Stimulated activated CD4-positive, alpha-beta T cell treated with anti-CD3 and anti-CD28 coated beads, TNF-alpha, amount 100 ng/mL, for 1 hour (primary cell): ENCODE results near the gene PPP1R3F.

ENCODE experiments used
- DNase-seq, 3 donors: peaks; one replicate each; pipeline ENCODE4 v3.0.0-alpha.2; 2020; ENCODE audit warnings: low read depth in 3 of 3, low spot score in 1 of 3

Gene PPP1R3F

DNA sequence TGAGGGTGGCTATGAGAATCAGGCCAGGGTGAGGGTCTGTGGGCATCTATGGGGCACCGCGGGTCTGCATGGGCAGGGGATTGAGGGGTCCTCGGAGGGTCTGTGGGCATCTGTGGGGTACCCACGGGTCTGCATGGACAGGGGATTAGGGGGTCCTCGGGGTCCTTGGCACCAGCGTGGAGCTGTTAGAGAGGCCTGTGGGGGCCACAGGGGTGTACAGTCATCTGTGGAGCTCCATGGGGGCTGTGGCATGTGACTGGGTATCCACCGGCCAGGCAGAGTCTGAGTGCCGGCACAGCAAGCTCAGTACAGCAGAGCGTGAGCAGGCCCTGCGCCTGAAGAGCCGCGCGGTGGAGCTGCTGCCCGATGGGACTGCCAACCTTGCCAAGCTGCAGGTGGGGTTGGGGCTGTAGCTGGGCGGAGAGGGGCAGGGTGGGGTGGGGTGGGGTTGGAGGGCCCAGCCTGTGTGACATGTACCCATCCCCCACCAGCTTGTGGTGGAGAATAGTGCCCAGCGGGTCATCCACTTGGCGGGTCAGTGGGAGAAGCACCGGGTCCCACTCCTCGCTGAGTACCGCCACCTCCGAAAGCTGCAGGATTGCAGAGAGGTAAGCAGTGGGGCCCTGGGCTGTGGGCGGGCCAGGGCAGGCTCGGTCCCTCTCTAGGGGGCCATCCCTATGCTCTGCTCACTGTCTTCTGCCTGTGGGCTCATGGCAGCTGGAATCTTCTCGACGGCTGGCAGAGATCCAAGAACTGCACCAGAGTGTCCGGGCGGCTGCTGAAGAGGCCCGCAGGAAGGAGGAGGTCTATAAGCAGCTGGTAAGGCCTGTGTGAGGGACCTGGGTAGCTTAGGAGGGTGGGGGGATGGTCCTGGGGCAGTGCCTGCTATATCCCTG, 21.4 kb upstream of the PPP1R3F start:
- DNase-seq, result no peak

DNA sequence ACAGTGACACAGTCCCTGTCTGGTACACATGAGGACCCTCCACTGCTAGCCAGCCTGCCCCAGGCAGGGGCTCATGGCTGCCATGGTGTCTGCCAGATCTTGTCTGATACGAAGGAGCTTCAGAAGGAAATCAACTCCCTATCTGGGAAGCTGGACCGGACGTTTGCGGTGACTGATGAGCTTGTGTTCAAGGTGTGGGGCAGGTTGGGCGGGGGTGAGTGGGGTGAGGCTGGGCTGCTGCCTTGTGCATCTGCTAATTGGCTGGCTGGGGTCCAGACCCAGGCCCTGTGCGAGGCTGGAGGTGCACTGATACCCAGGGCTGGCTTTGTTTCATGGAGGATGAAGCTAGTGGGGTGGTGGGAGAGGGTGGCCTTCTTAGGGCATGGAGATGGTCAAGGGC, 20.5 kb upstream of the PPP1R3F start:
- no peak for DNase-seq

DNA sequence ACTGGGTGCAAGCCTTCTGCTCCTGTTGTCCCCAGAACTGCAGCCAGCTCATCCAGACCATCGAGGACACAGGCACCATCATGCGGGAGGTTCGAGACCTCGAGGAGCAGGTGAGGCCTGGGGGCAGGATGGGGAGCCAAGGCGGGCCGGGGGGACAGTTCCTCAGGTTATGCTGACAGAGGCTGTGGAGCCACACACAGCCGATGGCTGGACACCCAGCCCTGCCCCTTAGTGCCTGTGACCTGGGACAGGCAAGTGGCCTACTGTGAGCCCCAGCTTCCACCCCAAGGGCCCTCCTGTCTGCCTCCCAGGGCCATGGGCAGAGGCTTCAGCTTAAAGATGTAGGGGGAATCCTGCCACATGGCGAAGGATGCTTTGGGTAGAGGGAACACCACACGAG, 20.0 kb upstream of the PPP1R3F start:
- DNase-seq, result no peak

DNA sequence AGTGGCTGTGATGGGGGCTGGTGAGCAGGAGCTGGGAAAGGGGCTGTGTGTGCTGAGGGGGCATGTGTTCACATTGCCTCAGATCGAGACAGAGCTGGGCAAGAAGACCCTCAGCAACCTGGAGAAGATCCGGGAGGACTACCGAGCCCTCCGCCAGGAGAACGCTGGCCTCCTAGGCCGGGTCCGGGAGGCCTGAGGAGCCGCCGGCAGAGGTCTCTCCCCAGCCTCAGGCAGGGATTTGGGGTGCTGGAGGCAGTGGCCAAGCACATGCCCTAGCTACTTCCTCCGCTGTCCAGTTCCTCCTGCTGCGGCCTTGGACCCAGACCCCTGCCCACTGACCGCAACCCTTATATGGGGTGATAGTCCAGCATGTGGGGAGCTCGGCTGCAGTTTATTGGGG, 19.5 kb upstream of the PPP1R3F start:
- no peak for DNase-seq

DNA sequence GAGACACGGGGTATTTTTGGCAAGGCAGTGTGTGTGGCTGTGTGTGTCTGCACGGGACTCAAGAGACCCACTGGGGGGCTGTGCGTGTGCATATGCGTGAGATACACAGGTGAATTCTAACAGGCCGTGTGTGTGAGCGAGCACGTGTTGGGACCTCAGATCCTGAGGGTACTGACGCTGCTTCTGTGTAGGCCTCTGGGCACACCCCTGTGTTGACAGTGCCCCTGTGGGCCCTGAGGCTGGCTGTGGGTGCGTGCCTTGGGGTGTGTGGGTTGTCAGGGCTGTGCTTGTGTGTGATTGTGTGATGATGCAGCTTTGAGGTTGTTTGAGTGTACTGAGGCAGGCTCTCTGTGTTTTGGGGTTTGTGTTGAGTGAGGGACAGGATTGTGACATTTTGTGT, 19.0 kb upstream of the PPP1R3F start:
- DNase-seq, result no peak

- DNase-seq, result no peak
Observed at GRCh38 chrX:49251325-49251724, 18.3 kb upstream of the PPP1R3F start.

- DNase-seq, result no peak
Observed at GRCh38 chrX:49254639-49255038, 15.0 kb upstream of the PPP1R3F start.

DNA sequence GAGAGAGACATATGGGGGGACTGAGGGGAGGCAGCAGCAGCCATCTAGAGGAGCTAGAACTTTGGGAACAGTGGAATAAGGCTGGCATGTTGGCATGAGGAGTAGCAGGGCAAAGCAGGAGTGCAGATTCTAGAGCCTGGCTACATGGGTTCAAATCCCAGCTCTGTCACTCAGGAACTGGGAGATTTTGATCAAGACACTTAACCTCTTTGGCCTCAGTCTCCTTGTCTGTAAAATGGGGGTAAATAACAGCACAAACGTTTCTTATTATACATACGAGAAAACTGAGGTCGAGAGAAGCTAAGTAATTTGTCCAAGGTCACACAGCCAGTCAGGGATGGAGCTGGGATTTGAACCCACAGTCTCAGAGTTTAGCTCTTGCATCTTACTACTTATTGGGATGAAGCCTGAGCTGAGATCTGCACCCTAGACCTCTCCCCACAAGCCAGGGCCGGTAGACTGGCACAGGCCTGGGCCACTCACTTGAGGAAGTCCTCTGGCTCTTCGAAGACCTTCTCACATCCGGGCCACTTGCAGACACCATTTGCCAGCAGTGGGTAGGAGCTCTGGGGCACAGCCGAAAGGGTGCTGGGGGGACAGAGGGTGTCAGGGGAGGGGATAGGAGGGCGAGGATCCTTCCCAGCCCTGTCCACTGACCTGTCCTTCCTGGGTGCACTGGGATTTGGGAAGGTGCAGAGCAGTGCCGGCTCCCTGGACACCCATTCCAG, 13.2 kb upstream of the PPP1R3F start:
- DNase-seq, result no peak

- no peak for DNase-seq
Observed at GRCh38 chrX:49257074-49257790, 12.4 kb upstream of the PPP1R3F start.

- no peak for DNase-seq
Observed at GRCh38 chrX:49257846-49258748, 11.5 kb upstream of the PPP1R3F start.

DNA sequence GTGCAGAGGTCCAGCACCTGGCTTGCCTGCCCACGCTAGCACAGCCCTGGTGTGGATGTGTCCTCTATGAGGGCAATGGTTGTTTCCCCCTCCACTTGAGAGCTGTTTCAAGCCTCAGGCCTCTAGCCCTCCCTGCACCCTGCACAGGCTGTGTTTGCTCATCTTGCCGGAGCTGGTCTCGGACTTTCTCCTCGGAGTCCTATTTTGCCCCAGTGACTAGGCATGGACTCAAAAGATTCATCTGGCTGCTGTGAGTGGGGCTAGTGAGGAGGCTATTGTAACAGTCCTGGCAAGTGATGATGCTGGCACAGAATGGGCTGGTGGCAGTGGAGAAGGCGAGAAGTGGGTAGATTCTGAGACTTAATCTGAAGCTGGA, 10.9 kb upstream of the PPP1R3F start:
- no peak for DNase-seq

GRCh38 chrX:49260221-49260985, 9.2 kb upstream of the PPP1R3F start:
- no peak for DNase-seq

DNA sequence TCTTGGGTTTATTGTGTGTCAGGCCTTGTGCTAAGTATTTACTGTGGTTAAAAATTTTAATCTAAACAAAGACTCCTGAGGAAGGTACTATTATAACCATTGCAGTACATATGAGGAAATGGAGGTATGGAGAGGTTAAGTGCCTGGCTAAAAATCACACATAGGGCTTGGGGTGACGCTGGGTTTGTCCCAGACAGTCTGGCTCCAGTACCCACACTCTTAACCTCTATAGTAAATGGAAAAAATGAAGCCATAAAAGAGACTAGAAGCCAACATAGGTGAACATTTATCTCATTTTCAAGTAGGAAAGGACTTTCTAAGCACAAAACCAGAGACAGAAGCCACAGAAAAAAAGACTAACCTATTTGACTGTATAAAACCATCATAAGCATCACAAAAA, 7.0 kb upstream of the PPP1R3F start:
- DNase-seq, result no peak

- DNase-seq, result no peak
Observed at GRCh38 chrX:49263631-49264030, 6.0 kb upstream of the PPP1R3F start.

GRCh38 chrX:49264460-49264859, 5.1 kb upstream of the PPP1R3F start, which contains the start of gene FOXP3:
TSS of gene FOXP3 (minus strand) at chrX:49264710. CDS start at chrX:49258505, 6,205 bp downstream.
- DNase-seq, result no peak

GRCh38 chrX:49266523-49267445, 2.8 kb upstream of the PPP1R3F start:
- DNase-seq, result no peak

DNA sequence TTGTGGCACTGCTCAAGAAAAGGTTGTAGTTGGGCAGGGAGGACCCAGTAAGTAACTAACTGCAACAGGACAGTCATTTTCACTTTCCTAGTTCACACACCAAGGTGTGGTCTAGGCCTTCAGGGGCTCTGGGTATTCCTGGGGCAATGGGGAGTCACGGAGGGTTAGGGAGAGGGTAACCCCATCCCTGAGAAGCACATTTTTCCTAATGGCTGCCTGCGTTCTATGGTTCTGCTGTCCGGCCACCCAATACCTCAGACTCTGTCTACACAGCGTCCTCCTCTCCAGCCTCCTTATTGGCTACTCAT, 937 bp upstream of the PPP1R3F start:
- no peak for DNase-seq

DNA sequence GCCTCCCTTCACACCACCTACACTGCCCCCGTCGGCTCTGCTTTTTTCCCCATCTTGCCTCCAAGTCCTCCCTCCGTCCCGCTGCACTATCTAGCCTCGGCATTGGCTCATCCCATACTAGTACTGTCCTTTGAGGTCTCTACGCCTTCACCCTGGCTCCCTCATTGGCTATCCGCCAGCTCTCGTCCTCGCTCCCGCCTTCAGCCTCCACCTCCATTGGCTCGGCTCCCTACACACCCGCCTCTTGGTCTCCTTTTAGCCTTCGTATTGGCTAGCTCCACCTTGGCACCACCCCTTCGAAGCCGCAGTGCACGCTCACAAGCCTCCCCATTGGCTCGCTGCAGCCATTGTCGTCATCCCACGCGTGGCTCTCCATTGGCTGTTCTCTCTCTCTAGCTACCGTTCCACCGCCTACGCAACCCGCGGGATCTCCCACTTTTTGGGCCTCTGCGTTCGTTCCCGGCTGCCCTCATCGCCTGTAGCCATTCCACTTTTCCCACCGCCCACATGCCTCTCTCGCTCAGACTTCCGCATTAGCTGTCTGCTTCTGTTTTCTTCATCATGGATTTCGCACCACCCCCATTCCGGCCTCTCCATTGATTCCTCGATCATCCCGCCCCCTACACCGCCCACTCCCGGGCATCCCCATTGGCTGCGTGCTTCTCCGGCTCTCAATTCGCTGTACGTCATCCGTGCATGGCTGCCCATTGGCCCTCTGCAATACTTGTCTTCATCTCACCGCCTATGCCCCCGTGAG, 405 bp upstream of the PPP1R3F start:
- DNase-seq, result peak; percentile 81 to 89 (median 84)
